ENCODE data around the gene SLC22A31. TPM values are rescaled to one million over a fixed set of nuclear protein-coding genes. Genes with fewer than 3 reads are reported as not detected.
A peak's percentile ranks its signal among the peaks of the same experiment; 100 is the strongest.

SLC22A31 gene
- total RNA-seq, 1 experiment from 2014 or later: 53.7 TPM

DNA sequence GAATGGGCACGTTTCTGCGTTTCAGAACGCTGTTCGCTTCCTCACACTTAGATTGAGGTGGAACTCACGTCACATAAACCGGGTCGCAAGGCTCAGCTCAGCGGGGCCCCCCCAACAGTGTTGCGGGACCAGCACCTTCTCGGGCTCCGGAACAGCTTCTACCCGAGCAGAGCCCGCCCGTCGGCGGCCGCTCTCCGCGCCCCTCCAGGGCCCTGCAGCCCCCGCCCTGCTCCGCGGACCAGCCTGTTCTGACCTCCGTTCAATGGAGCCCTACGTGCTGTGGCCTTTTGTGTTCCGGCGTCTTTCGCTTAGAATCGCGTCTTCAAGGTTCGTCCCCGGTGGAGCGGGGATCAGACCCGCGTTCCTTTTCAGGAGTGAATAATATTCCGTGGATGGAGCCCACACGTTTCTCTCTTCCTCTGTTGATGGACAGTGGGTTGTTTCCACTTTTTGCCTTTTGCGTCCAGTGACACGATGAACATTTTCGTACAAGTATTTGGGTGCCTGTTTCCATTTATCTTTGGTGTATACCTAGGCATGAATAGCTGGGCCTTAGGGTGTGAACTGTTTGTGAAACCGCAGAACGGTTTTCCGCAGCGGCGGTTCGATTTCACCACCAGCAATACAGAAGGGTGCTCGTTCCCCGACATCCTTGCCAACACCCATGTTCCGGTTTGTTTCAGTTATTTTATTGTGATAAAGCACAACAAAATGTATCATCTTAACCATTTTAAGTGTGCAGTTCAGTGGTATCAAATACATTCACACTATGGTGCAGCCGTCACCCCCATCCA lies 2.3 kb upstream of the SLC22A31 start:
- H3K4me3 ChIP-seq (replicated peaks in 1 of 2; ENCODE audit: low read depth in 1 of 2, low read length in 2 of 2): peak overlapping the region; percentile 45 to 53
- H3K9ac ChIP-seq (ENCODE audit: low read length): peak overlapping the region; percentile 38
- no peaks in the 10 kb centered on the region for H3K79me2 ChIP-seq (ENCODE audit: insufficient read depth, low read length)
- ChIA-PET POLR2A (interaction anchor here (1.5 kb wide), 1 partner anchor 10 kb away, joined by 11 read pairs; no protein-coding TSS in a partner anchor), RAD21 (ENCODE audit: low non-redundant PET in 1 of 2, low total read pairs in 2 of 2, uncharacterized antibody in 2 of 2, unreplicated experiment in 2 of 2) (interaction anchor here in 1 of 2 experiments (1.5 kb wide), 1 partner anchor 10 kb away, joined by 8 read pairs; no protein-coding TSS in a partner anchor), CTCF (no interaction called here)
- no peaks in the 10 kb centered on the region for H3K9me2 ChIP-seq (ENCODE audit: insufficient read depth)
- H3K27ac ChIP-seq (ENCODE audit: low read depth, low read length): no peak overlapping the region
- no peaks in the 10 kb centered on the region for H4K20me1 ChIP-seq (ENCODE audit: insufficient read depth)
- peak overlapping the region; percentile 68 for H3K4me2 ChIP-seq (ENCODE audit: low read length)
- DNase-seq (ENCODE audit: low read depth, low spot score) (no peak), ATAC-seq (no peak)
- intact Hi-C loops (cut with micrococcal nuclease): no loop called here
- BruUV-seq (replicated peaks): TSS peak; percentile 53
- H3K9me3 ChIP-seq (ENCODE audit: control insufficient read depth in 1 of 2, insufficient read depth in 1 of 2, low read depth in 1 of 2, low read length in 2 of 2): no peaks in the 10 kb centered on the region
- H3K27me3 ChIP-seq (ENCODE audit: insufficient read depth, low read length): no peaks in the 10 kb centered on the region
- no peaks in the 10 kb centered on the region for H3K36me3 ChIP-seq (ENCODE audit: control insufficient read depth in 1 of 2, insufficient read depth in 2 of 2, low read length in 2 of 2)
- no peak for TF ChIP-seq EGR1 (IDR thresholded peaks at IDR 0.05; ENCODE audit: low read depth)
- TF ChIP-seq POLR2A (IDR thresholded peaks at IDR 0.05; ENCODE audit: borderline replicate concordance, extremely low read depth, insufficient read depth, insufficient read length): no peak
- no peak for TF ChIP-seq EZH2 (IDR thresholded peaks at IDR 0.05)
- TF ChIP-seq SRF (IDR thresholded peaks at IDR 0.05; ENCODE audit: low read depth): no peak
- TF ChIP-seq ZBTB33 (IDR thresholded peaks at IDR 0.05; ENCODE audit: extremely low read depth, insufficient replicate concordance, low read length): no peak
- TF ChIP-seq, protein P1, sequence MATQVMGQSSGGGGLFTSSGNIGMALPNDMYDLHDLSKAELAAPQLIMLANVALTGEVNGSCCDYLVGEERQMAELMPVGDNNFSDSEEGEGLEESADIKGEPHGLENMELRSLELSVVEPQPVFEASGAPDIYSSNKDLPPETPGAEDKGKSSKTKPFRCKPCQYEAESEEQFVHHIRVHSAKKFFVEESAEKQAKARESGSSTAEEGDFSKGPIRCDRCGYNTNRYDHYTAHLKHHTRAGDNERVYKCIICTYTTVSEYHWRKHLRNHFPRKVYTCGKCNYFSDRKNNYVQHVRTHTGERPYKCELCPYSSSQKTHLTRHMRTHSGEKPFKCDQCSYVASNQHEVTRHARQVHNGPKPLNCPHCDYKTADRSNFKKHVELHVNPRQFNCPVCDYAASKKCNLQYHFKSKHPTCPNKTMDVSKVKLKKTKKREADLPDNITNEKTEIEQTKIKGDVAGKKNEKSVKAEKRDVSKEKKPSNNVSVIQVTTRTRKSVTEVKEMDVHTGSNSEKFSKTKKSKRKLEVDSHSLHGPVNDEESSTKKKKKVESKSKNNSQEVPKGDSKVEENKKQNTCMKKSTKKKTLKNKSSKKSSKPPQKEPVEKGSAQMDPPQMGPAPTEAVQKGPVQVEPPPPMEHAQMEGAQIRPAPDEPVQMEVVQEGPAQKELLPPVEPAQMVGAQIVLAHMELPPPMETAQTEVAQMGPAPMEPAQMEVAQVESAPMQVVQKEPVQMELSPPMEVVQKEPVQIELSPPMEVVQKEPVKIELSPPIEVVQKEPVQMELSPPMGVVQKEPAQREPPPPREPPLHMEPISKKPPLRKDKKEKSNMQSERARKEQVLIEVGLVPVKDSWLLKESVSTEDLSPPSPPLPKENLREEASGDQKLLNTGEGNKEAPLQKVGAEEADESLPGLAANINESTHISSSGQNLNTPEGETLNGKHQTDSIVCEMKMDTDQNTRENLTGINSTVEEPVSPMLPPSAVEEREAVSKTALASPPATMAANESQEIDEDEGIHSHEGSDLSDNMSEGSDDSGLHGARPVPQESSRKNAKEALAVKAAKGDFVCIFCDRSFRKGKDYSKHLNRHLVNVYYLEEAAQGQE (IDR thresholded peaks at IDR 0.05; ENCODE audit: low read depth): no peak
- no peak for TF ChIP-seq TCF7L2 (IDR thresholded peaks at IDR 0.05; ENCODE audit: borderline replicate concordance, extremely low read depth, insufficient read depth, insufficient read length)
- TF ChIP-seq ZNF274 (IDR thresholded peaks at IDR 0.05; ENCODE audit: low read depth, low read length): no peak
- no peak for TF ChIP-seq MAX (IDR thresholded peaks at IDR 0.05)
- no peak for TF ChIP-seq CTCF (IDR thresholded peaks at IDR 0.05 in 2 of 3, conservative IDR thresholded peaks at IDR 0.05 in 1 of 3; ENCODE audit: borderline replicate concordance in 1 of 3, insufficient read depth in 1 of 3, low read depth in 2 of 3, low read length in 2 of 3)
- no peak for TF ChIP-seq FOSL1 (IDR thresholded peaks at IDR 0.05; ENCODE audit: low read depth)
- TF ChIP-seq CBX3 (IDR thresholded peaks at IDR 0.05; ENCODE audit: low read depth): no peak
- TF ChIP-seq, protein P2, sequence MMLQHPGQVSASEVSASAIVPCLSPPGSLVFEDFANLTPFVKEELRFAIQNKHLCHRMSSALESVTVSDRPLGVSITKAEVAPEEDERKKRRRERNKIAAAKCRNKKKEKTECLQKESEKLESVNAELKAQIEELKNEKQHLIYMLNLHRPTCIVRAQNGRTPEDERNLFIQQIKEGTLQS (IDR thresholded peaks at IDR 0.05): no peak
- no peak for TF ChIP-seq RAD21 (IDR thresholded peaks at IDR 0.05; ENCODE audit: low read depth)
- no peak for TF ChIP-seq EZH2phosphoT487 (IDR thresholded peaks at IDR 0.05; ENCODE audit: borderline replicate concordance)
- TF ChIP-seq POLR2AphosphoS5 (IDR thresholded peaks at IDR 0.05; ENCODE audit: low read depth, low read length): no peak
- no peak for TF ChIP-seq CEBPB (IDR thresholded peaks at IDR 0.05; ENCODE audit: low read depth)
- TF ChIP-seq ZFX (IDR thresholded peaks at IDR 0.05): no peak
- TF ChIP-seq SP1 (IDR thresholded peaks at IDR 0.05; ENCODE audit: low read depth): no peak
- H3K4me1 ChIP-seq (ENCODE audit: control insufficient read depth in 1 of 2, insufficient read depth in 2 of 2, low read length in 2 of 2): peaks cover 5 to 22% of the 10 kb centered on the region in 2 experiments
- H2AFZ ChIP-seq (ENCODE audit: low read depth, low read length, poor library complexity, severe bottlenecking): no peak overlapping the region

All from HCT116 (cell line).